Activated CD8-positive, alpha-beta memory T cell treated with anti-CD3 and anti-CD28 coated beads for 1 hour (primary cell): ENCODE results near the gene CPO.
"Not testable (repeated sequence)": the region's sequence is repeated elsewhere in the genome, so short reads cannot be mapped to it uniquely, and the experiment has no call there.

Experiments
- DNase-seq, 2 donors: peaks; one replicate each; pipeline ENCODE4 v3.0.0-alpha.2; 2020; ENCODE audit warnings: low read depth in 1 of 2; ENCODE audit errors: extremely low read depth in 1 of 2

The CPO gene

GRCh38 chr2:206939340-206939739 lies at the start of gene CPO:
Gene CPO (plus strand): TSS chr2:206939518. CDS start chr2:206939600, 82 bp downstream.
- DNase-seq: no peak

GRCh38 chr2:206890179-206890578 lies 49.1 kb upstream of the CPO start:
- no peak for DNase-seq

GRCh38 chr2:206890926-206891325 lies 48.4 kb upstream of the CPO start:
- DNase-seq: no peak

GRCh38 chr2:206915121-206915520 lies 24.2 kb upstream of the CPO start:
- no peak for DNase-seq

- DNase-seq: no peak
Observed at GRCh38 chr2:206918263-206918662, 21.1 kb upstream of the CPO start.

GRCh38 chr2:206920310-206920709 lies 19.0 kb upstream of the CPO start:
- DNase-seq: no peak

GRCh38 chr2:206920951-206921350 lies 18.4 kb upstream of the CPO start:
- DNase-seq: no peak

GRCh38 chr2:206921529-206921928 lies 17.8 kb upstream of the CPO start:
- DNase-seq: no peak

- no peak for DNase-seq
Observed at GRCh38 chr2:206935991-206936842, 3.1 kb upstream of the CPO start.

- no peak for DNase-seq
Observed at GRCh38 chr2:206936843-206937230, 2.5 kb upstream of the CPO start.

GRCh38 chr2:206937555-206937954 lies 1.8 kb upstream of the CPO start:
- no peak for DNase-seq

- no peak for DNase-seq
Observed at GRCh38 chr2:206940546-206940945, 1.2 kb downstream of the CPO start.

GRCh38 chr2:206942592-206943478 lies 3.5 kb downstream of the CPO start:
- DNase-seq: no peak

GRCh38 chr2:206953404-206953803 lies 14.1 kb downstream of the CPO start:
- not testable (repeated sequence) for DNase-seq

GRCh38 chr2:206955253-206955652 lies 15.9 kb downstream of the CPO start:
- no peak for DNase-seq

GRCh38 chr2:206958261-206958660 lies 18.9 kb downstream of the CPO start:
- no peak for DNase-seq

GRCh38 chr2:206962966-206963365 lies 23.6 kb downstream of the CPO start:
- no peak for DNase-seq

GRCh38 chr2:206968134-206969086 lies 29.1 kb downstream of the CPO start:
- no peak for DNase-seq

- DNase-seq: no peak
Observed at GRCh38 chr2:206969192-206969591, 29.9 kb downstream of the CPO start.

- no peak for DNase-seq
Observed at GRCh38 chr2:206970589-206971360, 31.5 kb downstream of the CPO start.
